GM18951 (cell line): ENCODE results near the gene PDAP1.
"Not testable (repeated sequence)": the region's sequence is repeated elsewhere in the genome, so short reads cannot be mapped to it uniquely, and the experiment has no call there.

Source experiments
- POLR2A ChIP-seq: IDR thresholded peaks from 4 replicates; pipeline ENCODE4 v1.6.1; 2011; ENCODE audit warnings: mild to moderate bottlenecking; ENCODE audit not compliant: insufficient read length, insufficient read depth; ENCODE audit errors: extremely low read depth
- in situ Hi-C: fragments of 300-500 bp; cut with MboI; formaldehyde crosslinking; loops from one replicate; pipeline ENCODE4 v1.12.0; 2022; ENCODE audit warnings: low sequenced_read_pairs, mixed read lengths, inconsistent platforms; ENCODE audit not compliant: unreplicated experiment

Gene PDAP1

DNA sequence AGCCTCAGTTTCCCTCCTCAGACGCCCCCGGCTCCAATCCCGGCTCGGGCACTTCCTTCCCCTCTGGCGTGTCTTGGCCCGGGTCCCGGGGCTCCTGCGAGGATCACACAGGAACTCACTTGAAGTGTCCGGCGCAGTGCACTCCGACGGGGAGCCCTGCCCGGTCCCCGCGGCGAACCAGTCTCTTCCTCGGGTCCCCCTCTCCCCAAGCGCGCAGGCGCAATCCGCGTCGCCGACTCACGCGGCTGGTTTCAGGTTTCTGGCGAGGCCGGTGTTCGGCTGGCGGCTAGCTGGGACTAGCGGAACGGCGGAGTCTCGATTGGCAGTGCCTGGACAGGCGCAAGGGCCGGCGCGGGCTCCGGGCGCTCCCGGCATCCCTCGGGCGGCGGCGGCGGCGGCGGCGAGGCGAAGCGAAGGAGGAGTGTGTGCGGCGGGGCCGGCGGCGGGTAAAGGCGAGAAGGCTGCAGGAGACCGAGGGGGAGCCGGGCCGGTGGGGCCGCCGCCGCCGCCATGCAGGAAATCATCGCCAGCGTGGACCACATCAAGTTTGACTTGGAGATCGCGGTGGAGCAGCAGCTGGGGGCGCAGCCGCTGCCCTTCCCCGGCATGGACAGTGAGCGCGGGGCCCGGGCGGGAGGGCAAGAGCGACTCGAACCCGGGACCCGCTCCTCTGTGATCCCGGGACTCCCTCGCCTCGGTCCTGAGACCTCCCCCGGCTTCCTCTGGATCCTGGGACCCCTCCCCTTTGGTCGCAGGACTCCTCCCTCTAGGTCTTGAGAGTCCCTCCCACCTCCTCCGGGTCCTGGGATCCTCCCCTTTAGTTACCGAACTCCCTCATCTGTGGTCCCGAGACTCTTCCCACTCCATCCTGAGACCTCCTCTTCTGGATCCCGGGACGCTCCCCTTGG lies 30.4 kb upstream of the PDAP1 start, which contains the start of the genes CPSF4 and PTCD1:
Gene CPSF4 (plus strand): TSS at position 371 of the 908 bp plus-strand sequence. CDS start 140 bp downstream, at position 511.
Gene PTCD1 (minus strand): TSS at position 226 of the 908 bp plus-strand sequence. CDS start 3,556 bp downstream, outside the sequence.
- in situ Hi-C loops: no loop called here
- TF ChIP-seq POLR2A: peak; percentile 82

DNA sequence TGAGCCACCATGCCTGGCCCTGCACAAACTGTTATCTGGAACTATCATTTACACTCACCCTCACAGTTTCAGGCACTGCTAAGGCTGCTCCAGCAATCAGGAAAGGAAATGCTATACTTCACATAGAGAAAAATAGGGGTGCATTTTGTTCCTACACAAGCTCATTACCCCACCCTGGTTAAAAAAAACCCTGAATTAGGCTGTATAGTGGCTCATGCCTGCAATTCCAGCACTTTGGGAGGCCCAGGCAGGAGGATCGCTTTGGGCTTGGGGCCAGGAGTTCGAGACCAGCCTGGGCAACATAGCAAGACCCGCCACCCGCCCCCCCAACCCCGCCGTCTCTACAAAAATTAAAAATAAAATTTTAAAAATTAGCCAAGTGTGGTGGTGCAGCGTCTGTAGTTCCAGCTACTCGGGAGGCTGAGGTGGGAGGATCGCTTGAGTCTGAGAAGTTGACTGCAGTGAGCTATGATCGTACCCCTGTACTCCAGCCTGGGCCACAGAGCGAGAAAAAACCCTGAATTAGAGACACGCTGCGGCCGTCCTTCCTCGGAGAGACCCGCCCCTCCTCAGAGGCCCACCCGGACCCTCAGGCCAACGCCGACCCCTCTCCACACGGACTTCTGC lies 29.7 kb upstream of the PDAP1 start:
- no peak for TF ChIP-seq POLR2A
- in situ Hi-C loops: no loop called here

- no peak for TF ChIP-seq POLR2A
- in situ Hi-C loops: no loop called here
These were observed 24.8 kb upstream of the PDAP1 start for GRCh38 chr7:99433158-99433557.

DNA sequence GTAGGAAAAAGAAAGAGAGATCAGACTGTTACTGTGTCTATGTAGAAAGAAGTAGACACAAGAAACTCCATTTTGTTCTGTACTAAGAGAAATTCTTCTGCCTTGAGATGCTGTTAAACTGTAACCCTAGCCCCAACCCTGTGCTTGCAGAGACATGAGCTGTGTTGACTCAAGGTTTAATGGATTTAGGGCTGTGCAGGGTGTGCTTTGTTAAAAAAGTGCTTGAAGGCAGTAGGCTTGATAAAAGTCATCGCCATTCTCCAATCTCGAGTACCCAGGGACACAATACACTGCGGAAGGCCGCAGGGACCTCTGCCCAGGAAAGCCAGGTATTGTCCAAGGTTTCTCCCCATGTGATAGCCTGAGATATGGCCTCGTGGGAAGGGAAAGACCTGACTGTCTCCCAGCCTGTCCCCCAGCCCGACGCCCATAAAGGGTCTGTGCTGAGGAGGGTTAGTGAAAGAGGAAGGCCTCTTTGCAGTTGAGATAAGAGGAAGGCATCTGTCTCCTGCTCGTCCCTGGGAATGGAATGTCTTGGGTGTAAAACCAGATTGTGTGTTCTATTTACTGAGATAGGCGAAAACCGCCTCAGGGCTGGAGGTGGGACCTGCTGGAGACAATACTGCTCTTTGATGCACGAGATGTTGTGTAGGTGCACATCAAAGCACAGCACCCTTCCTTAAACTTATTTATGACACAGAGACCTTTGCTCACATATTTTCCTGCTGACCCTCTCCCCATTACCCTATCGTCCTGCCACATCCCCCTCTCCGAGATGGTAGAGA lies 23.6 kb upstream of the PDAP1 start:
- in situ Hi-C loops: not testable (repeated sequence)

GRCh38 chr7:99429756-99430155 lies 21.4 kb upstream of the PDAP1 start:
- in situ Hi-C loops: no loop called here
- no peak for TF ChIP-seq POLR2A

GRCh38 chr7:99428972-99429566 lies 20.7 kb upstream of the PDAP1 start:
- in situ Hi-C loops: no loop called here
- no peak for TF ChIP-seq POLR2A

DNA sequence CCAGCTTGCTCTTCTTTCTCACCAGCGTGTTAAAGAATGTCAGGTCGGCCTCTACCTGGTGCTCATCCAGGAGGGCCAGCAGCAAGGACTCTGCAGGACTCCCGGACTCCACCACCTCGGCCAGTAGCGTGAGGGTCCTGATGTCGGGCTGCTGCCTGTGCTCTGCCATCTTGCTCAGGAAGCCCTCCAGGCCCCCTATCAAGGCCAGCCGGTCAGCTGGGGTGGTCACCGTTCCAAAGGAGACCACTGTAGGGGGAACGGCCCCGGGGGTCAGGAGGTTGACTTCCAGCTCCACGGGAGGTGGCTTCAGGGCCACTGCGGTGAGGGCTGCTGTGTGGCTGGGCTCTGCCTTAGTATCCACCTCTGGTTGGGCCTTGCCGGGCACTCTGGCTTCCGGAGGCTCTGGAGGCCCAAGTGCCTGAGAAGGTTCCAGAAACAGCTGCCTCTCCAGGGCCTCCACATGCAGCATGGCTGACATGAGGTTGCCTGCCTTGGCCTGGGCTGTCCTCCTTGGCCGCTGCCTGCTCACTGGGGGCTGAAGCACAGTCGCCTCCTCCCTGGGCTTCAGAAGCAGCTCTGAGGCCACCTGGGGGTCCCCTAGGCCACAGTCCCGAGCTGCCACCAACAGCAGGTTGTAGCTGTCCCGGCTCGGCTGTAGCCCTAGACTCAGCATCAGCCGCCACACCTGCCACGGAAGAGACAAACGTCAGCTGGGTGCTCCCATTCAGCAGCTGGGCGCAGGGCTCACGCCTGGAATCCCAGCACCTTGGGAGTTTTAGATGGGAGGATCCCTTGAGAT lies 16.7 kb upstream of the PDAP1 start:
- no peak for TF ChIP-seq POLR2A

GRCh38 chr7:99422625-99423024 lies 14.2 kb upstream of the PDAP1 start:
- in situ Hi-C loops: no loop called here
- TF ChIP-seq POLR2A: no peak

More for the DNA sequence above, 16.7 kb upstream of the PDAP1 start:
- in situ Hi-C loops: no loop called here

DNA sequence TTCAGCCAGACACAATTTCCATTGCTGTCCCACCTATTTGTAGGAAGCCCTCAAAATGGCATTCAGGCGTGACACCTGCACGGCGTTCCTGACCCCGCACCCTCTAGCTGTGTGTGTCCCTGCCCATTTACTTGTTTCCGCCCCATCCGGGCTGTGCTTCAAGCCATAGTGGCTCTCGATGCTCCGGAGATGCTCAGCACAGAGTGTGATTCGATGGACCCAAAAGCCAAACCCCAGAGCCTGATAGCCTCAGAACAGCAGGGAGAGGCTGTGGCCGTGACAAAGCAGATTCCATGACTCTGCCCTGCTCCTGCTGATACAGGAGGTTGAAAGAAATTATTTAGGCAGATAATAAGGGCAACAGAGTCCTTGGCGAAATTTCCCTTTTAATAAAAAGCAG lies 13.8 kb upstream of the PDAP1 start:
- in situ Hi-C loops: no loop called here
- TF ChIP-seq POLR2A: no peak

DNA sequence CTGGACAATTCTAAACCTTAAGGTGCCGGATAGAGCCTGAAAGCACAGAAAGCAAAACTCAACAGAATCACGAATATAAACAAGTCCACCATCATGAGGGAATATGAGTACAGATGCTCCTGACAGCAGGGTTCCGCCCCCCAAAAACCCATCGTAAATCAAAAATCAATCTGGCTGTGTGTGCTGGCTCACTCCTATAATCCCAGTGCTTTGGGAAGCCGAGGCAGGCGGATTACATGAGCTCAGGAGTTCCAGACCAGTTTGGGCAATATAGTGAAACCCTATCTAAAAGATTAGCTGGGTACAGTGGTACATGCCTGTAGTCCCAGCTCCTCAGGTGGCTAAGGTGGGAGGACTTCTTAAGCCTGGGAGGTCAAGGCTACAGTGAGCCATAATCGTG lies 12.6 kb upstream of the PDAP1 start:
- in situ Hi-C loops: no loop called here
- no peak for TF ChIP-seq POLR2A

- TF ChIP-seq POLR2A: no peak
- in situ Hi-C loops: no loop called here
These were observed 11.8 kb upstream of the PDAP1 start for GRCh38 chr7:99420213-99420612.
